Fibroblast of lung (primary cell): ENCODE measurements around the gene RANBP10. TPM values are rescaled to one million over a fixed set of nuclear protein-coding genes. Genes with fewer than 3 reads are reported as not detected.

Experiments
- DNase-seq, 2 donors: peaks; one replicate each; pipeline versions ENCODE4 v3.0.0 to v3.0.0-alpha.2; 2010; ENCODE audit warnings: low read depth in 2 of 2
- H2AFZ ChIP-seq: 2 replicates; pipeline ENCODE4 v1.5.1; 2012; ENCODE audit warnings: low read length, control low read depth, inconsistent platforms
- H3K27ac ChIP-seq: 2 replicates; pipeline ENCODE4 v1.5.1; 2011; ENCODE audit warnings: low read length, control low read depth; ENCODE audit not compliant: insufficient read depth
- H3K27me3 ChIP-seq: 2 replicates; pipeline ENCODE4 v1.5.1; 2011; ENCODE audit warnings: mild to moderate bottlenecking, low read length; ENCODE audit not compliant: control insufficient read depth, insufficient read depth
- H3K36me3 ChIP-seq: 2 replicates; pipeline ENCODE4 v1.5.1; 2011; ENCODE audit warnings: low read length; ENCODE audit not compliant: control insufficient read depth, insufficient read depth
- H3K4me1 ChIP-seq: 2 replicates; pipeline ENCODE4 v1.5.1; 2011; ENCODE audit warnings: low read length; ENCODE audit not compliant: control insufficient read depth, insufficient read depth; ENCODE audit errors: extremely low read depth
- H3K4me2 ChIP-seq: 2 replicates; pipeline ENCODE4 v1.5.1; 2011; ENCODE audit warnings: low read length, control low read depth; ENCODE audit not compliant: insufficient read depth; ENCODE audit errors: extremely low read depth
- H3K4me3 ChIP-seq, 4 experiments: fragments of 200-600 bp in 1 of 4; sonication (generic) in 1 of 4; replicated peaks in 1 of 4; 2 replicates each; pipeline ENCODE4 v1.5.1; 2011 to 2016; ENCODE audit warnings: low read length in 4 of 4, low read depth in 3 of 4, mild to moderate bottlenecking in 3 of 4, control low read depth in 2 of 4, inconsistent platforms in 1 of 4, mixed read lengths in 1 of 4; ENCODE audit not compliant: insufficient read depth in 1 of 4; ENCODE audit errors: control extremely low read depth in 1 of 4
- H3K79me2 ChIP-seq: 2 replicates; pipeline ENCODE4 v1.5.1; 2012; ENCODE audit warnings: mild to moderate bottlenecking, low read length, inconsistent platforms; ENCODE audit not compliant: control insufficient read depth, insufficient read depth
- H3K9ac ChIP-seq: 2 replicates; pipeline ENCODE4 v1.5.1; 2011; ENCODE audit warnings: mild to moderate bottlenecking, low read length, control low read depth; ENCODE audit not compliant: insufficient read depth
- H3K9me3 ChIP-seq: 2 replicates; pipeline ENCODE4 v1.5.1; 2012; ENCODE audit warnings: low read depth, low read length; ENCODE audit not compliant: control insufficient read depth, insufficient read depth
- H4K20me1 ChIP-seq: 2 replicates; pipeline ENCODE4 v1.5.1; 2011; ENCODE audit warnings: low read length; ENCODE audit not compliant: control insufficient read depth, insufficient read depth; ENCODE audit errors: extremely low read depth
- CTCF ChIP-seq, 2 donors: IDR thresholded peaks in 1 of 2; conservative IDR thresholded peaks in 1 of 2; 1 replicate in 1 of 2; 2 replicates in 1 of 2; pipeline ENCODE4 v1.5.1; 2011 to 2012; ENCODE audit warnings: low read length in 2 of 2, control low read depth in 1 of 2, inconsistent platforms in 1 of 2, low read depth in 1 of 2, mild to moderate bottlenecking in 1 of 2
- EZH2 ChIP-seq: IDR thresholded peaks from 2 replicates; pipeline ENCODE4 v1.5.1; 2012; ENCODE audit warnings: low read length, control low read depth, mild to moderate bottlenecking; ENCODE audit errors: missing control alignments
- polyA plus RNA-seq, 2 donors: library from polyadenylated mRNA; depleted of rRNA in 1 of 2; stranded (reverse) in 1 of 2; unstranded in 1 of 2; fragments of >200 nt; gene quantifications; 2 replicates each; pipeline ENCODE4 v1.2.1, GENCODE V29; 2011 to 2012; ENCODE audit warnings: missing spikeins in 1 of 2
- total RNA-seq: library from RNA; depleted of rRNA; stranded (reverse); fragments of >200 nt; gene quantifications from 2 replicates; pipeline ENCODE4 v1.2.1, GENCODE V29; 2014

Gene RANBP10
- total and polyA plus RNA-seq, 2 donors (not counting 1 experiment from before 2014, with no cell fraction given) = 4.6 to 7.1 TPM

DNA sequence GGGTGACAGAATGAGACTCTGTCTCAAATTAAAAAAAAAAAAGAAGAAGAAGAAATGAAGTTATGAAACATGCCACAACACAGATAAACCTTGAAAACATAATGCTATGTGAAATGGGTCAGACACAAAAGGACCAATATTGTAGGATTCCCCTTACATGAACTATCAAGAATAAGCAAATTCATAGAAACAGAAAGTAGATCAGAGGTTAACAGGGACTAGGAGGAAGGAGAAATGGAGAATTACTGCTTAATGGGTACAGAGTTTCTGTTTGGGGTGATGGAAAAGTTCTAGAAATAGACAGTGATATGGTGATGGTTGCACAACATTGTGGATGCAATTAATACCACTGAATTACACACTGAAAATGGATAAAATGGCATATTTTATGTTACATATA is 16.3 kb downstream of the RANBP10 start:
- no peak overlapping the region for H3K27ac ChIP-seq
- H3K9ac ChIP-seq = no peak overlapping the region
- H3K9me3 ChIP-seq = no peaks in the 10 kb centered on the region
- H3K4me1 ChIP-seq = no peaks in the 10 kb centered on the region
- no peaks in the 10 kb centered on the region for H3K79me2 ChIP-seq
- H2AFZ ChIP-seq = no peak overlapping the region
- DNase-seq = no peak
- TF ChIP-seq CTCF (conservative IDR thresholded peaks at IDR 0.05 in 1 of 2, IDR thresholded peaks at IDR 0.05 in 1 of 2; ENCODE audit: low read depth in 1 of 2, low read length in 2 of 2) = no peak
- no peak for TF ChIP-seq EZH2
- H3K4me2 ChIP-seq = no peak overlapping the region
- no peaks in the 10 kb centered on the region for H4K20me1 ChIP-seq
- H3K36me3 ChIP-seq = no peaks in the 10 kb centered on the region
- no peak overlapping the region for H3K4me3 ChIP-seq
- no peaks in the 10 kb centered on the region for H3K27me3 ChIP-seq

GRCh38 chr16:67786491-67786890 is 19.9 kb downstream of the RANBP10 start:
- H2AFZ ChIP-seq = no peak overlapping the region
- H3K4me3 ChIP-seq = no peak overlapping the region
- H3K4me2 ChIP-seq = no peak overlapping the region
- no peaks in the 10 kb centered on the region for H3K36me3 ChIP-seq
- no peaks in the 10 kb centered on the region for H3K79me2 ChIP-seq
- no peaks in the 10 kb centered on the region for H3K4me1 ChIP-seq
- no peaks in the 10 kb centered on the region for H3K27me3 ChIP-seq
- no peak overlapping the region for H3K27ac ChIP-seq
- TF ChIP-seq CTCF (conservative IDR thresholded peaks at IDR 0.05 in 1 of 2, IDR thresholded peaks at IDR 0.05 in 1 of 2; ENCODE audit: low read depth in 1 of 2, low read length in 2 of 2) = no peak
- TF ChIP-seq EZH2 = no peak
- no peak overlapping the region for H3K9ac ChIP-seq
- H3K9me3 ChIP-seq = no peaks in the 10 kb centered on the region
- DNase-seq = no peak
- no peaks in the 10 kb centered on the region for H4K20me1 ChIP-seq

- Histone ChIP-seq H3K4me1 (no peaks in the 10 kb centered on the region), H3K4me3 (no peak overlapping the region), H3K79me2 (no peaks in the 10 kb centered on the region), H3K9me3 (no peaks in the 10 kb centered on the region), H3K36me3 (no peaks in the 10 kb centered on the region), H3K4me2 (no peak overlapping the region), H3K9ac (no peak overlapping the region), H2AFZ (no peak overlapping the region), H4K20me1 (no peaks in the 10 kb centered on the region), H3K27me3 (no peaks in the 10 kb centered on the region), H3K27ac (no peak overlapping the region)
- no peak for DNase-seq
- TF ChIP-seq EZH2 (no peak), CTCF (conservative IDR thresholded peaks at IDR 0.05 in 1 of 2, IDR thresholded peaks at IDR 0.05 in 1 of 2; ENCODE audit: low read depth in 1 of 2, low read length in 2 of 2) (no peak)
Measured at GRCh38 chr16:67783353-67783725, 23.0 kb downstream of the RANBP10 start.
